Left kidney (tissue), 2 donors: ENCODE measurements around the gene GPC5. TPM values are rescaled to one million over a fixed set of nuclear protein-coding genes. Genes with fewer than 3 reads are reported as not detected.
A peak's percentile ranks its signal among the peaks of the same experiment; 100 is the strongest.
"Not testable (repeated sequence)": the region's sequence is repeated elsewhere in the genome, so short reads cannot be mapped to it uniquely, and the experiment has no call there.

Source experiments
- DNase-seq: peaks from one replicate; pipeline ENCODE4 v3.0.0-alpha.2; 2013
- polyA plus RNA-seq: library from polyadenylated mRNA; unstranded; fragments of 120-200 nt; gene quantifications from one replicate; pipeline ENCODE4 v1.2.1, GENCODE V29; 2013; ENCODE audit not compliant: insufficient read length

The GPC5 gene
- polyA plus RNA-seq, 1 donor, result 5.1 TPM

GRCh38 chr13:92849381-92849780 is 1451.0 kb downstream of the GPC5 start:
- DNase-seq, result no peak

GRCh38 chr13:92864584-92865284 is 1466.3 kb downstream of the GPC5 start:
- no peak for DNase-seq

DNA sequence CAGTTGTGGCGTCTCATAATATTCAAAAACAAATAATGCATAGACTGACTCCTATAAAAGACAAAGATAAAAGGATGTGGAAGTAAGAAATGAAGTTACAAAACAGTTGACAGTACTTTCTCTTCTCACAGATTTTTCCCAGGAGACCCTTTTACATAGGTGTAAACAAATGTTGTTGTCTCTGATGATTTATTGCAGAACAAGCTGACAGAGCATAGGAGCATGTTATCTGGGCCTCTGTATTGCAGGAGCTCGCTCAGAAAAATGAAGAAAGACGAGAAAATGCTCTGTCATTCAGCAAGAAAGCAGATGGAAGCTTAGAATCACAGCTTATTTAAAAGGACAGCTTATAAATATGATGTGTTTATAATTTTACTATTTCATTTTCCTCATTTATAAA is 1474.6 kb downstream of the GPC5 start:
- DNase-seq, result no peak

DNA sequence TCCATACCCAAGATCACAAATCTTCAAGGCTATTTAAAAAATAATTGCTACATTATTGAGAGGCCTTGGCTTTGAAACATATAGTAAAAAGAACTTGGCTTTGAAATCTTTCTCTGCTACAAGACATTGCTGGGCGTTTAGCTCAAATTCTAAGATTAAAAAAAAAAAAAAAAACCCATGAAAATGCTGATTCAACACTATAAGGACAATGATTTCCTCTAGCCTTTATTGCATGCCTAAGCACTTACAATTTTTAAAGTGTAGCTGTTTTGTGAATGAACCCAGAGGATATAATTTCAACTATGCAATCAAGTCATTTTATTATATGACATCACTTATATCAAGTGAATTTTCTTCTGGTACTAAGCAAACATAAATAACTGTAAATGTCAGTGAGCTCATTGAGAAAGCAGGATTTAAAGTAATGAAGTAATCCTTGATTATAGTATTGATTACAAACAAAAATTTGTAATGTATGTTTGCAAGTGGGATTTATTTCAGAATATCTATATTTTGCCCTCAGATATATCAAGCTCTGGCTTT is 1488.2 kb downstream of the GPC5 start:
- no peak for DNase-seq

DNA sequence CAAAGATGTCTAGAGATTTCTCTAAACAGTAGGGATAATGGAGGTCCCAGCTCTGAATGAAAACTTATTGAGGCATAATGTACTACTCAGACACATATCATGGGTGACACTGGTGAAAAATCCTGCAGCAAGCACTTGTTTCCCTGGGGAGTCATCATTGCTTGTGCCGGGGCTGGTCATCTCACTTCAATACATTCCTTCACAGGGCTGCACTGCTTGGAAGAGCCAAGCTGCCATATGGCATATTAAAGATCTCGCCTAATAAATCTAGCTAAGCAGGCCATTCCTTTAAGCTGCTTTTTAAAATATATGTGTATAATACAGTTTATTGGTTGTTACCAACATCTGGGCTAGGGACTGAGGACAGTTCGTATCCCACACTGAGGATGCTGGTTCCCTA is 1496.0 kb downstream of the GPC5 start:
- DNase-seq, result no peak

DNA sequence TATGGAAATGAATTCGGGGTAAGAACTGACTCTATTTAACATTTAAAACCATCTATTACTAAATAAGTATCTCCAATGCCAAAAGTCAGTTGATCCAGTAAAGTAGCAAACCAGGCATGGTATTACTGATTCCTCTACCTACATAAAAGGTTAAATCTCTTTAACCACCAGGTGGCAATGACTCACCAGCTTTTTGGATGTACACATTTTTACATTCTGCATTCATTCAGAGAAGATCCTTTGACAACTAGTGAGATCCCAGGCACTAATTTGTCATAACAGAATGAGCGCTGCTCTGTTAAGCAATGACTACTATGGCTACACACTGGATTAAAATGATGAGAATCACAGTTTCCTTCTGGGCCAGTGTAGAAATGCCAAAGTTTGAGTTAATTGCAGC is 1498.4 kb downstream of the GPC5 start:
- DNase-seq, result peak; percentile 35

DNA sequence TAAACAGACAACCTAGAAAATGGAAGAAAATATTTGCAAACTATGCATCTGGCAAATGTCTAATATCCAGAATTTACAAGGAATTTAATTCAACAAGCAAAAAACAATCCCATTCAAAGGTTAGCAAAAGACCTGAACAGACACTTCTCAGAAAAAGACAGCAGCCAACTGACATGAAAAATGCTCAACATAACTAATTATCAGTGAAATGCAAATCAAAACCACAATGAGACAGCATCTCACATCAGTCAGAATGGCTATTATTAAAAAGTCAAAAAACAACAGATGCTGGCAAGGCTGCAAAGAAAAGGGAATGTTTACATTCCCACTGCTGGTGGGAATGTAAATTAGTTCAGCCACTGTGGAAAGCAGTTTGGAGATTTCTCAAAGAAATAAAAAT is 1500.5 kb downstream of the GPC5 start:
- DNase-seq, result not testable (repeated sequence)

- DNase-seq, result no peak
Observed at GRCh38 chr13:92900446-92900845, 1502.0 kb downstream of the GPC5 start.

DNA sequence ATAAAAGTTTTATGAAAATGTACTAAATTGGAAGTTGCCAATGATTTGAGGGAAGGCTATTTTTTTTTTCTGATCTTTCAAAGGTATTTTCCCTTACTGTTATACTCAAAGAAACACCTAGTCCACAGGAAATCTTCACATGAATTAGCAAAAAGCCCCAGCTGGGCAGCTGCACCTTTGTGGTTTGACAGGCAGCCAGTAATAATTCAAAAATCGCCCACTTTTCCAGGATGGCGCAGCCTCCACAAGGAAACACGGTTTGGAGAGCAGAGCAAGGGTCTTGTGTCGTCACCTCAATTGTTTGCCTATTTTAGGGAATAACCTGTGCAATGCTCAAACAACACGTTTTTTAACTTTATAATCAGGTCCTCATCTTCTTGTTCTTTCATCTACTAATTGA is 1503.3 kb downstream of the GPC5 start:
- DNase-seq, result no peak

DNA sequence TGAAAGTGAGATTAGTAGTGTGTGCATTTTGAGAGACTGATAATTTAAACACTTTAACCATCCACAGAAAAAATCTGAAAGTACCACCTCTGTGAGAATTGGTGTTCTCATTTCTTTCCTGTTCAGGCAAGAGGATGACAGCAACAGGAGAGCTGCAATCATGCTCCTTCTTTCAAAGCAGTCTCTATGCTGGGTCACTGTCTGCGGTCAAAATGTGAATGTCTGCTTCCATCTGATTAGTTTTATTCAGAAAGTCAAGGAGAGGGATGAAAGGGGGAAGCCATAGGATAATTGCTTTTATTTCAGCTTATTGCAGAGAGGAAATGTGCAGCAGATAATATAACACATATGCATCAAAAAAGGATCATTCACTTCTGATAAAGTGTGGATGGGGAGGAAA is 1514.2 kb downstream of the GPC5 start:
- DNase-seq, result no peak

DNA sequence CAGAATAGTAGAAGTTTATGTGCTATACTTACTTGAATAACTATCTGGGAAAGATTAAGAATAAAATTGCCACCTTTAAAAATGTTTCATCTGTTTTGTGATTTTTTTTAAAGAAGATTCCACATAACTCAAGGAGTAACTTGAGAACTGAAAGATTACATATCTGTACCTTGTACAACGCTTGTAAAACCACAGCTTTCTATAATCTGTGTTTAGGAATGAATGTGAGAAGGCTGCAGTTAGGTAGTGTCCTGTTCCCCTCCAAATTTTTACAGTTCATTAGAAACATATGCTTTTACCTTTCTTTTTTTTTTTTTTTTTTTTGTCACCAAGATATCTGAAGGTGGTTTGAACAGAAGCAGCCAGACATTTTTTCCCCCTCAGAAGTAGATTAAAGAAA is 1515.4 kb downstream of the GPC5 start:
- DNase-seq, result no peak

Other genes starting within 250 kb of the GPC5 start
- gene MIR17HG, start 50.9 kb upstream of the GPC5 start, polyA plus RNA-seq, result 7.0 TPM